GM21515 (cell line): ENCODE measurements around the gene CNN2.
"Not testable (repeated sequence)": the region's sequence is repeated elsewhere in the genome, so short reads cannot be mapped to it uniquely, and the experiment has no call there.

ENCODE experiments used
- ATAC-seq: cut with Tn5 transposase; IDR thresholded peaks from one replicate; pipeline ENCODE4 v1.9.1; 2021; ENCODE audit not compliant: unreplicated experiment

The CNN2 gene

DNA sequence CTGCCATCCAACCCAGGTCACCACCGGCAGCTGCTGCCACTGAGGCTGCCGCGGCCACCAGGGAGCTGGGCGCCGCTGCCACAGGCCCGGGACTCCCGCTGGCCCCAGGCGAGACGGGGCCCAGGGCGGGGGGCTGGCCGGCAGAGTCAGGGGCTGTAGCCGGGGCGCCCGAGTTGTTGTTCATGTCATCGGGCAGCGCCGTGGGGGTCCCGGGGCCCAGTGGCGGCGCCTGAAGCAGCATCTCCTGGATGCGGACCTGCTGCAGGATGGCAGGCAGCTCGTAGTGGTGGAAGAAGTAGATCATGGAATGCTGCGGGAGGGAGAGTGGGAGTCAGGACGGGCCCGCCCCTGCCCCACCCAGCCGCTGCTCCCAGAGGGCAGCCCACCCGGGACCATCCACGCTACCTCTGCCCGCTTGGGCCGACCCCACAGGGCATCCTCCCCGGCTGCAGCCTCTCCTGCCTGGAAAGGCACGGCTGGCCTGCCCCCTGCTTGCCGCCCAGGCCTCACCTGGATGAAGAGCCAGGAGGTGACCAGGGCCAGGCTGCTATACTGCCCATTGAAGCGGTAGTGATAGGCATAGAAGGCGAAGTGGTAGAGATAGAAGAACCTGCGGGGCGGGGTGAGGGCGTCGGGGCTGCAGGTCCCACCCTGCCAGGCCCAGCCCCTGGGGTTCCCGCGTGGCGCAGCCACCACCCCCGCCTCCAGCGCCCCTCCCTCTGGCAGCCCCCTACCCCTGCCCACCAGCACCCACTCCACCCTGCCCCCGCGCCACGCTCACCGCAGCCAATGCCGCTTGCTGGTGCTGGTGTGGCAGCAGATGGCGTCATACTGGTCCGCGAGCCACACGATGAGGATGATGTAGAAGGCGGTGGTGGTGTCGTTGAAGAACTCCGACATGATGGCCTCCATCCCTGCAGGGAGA lies 15.6 kb upstream of the CNN2 start:
- no peak for ATAC-seq

DNA sequence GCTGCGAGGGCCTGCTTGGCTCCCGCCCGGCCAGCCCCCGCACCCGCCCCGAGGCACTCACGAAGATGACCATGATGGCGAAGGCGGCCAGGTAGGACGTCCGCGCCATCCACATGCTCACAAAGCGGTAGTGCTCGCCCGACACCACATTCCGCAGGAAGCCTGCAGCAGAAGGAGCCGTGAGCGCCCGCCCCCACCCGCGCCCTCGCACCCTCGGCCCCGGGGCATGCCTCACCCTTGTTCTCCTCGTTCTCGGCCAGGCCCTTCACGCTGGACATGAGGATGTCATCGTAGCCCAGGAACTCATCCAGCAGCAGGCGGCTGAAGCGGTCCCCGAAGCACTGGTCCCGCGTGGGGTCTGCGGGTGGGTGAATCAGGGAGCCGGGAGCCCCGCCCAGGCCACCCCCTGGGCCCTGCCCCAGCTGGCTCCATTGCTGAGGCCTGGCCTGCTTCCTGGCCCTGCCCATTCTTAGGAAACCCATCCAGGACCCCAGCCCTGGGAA lies 14.5 kb upstream of the CNN2 start:
- no peak for ATAC-seq

DNA sequence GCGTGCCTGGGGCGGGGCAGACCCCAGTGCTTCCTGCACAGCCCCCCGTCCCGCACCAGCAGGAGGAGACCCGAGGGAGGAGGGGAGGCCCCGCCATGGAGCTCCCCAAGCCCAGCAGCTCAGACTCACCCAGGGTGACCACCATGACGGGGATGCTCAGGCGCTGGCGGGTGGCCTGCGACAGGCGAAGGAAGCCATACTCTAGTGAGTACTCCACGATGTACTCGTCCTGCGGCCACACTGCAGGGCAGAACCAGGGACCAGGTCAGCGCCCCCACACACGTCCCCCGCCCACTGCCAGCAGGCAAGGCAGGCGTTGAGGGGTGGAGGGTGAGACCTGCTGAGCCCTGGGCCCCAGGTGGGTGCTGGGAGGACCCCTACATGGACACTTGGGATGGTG lies 14.1 kb upstream of the CNN2 start:
- no peak for ATAC-seq

DNA sequence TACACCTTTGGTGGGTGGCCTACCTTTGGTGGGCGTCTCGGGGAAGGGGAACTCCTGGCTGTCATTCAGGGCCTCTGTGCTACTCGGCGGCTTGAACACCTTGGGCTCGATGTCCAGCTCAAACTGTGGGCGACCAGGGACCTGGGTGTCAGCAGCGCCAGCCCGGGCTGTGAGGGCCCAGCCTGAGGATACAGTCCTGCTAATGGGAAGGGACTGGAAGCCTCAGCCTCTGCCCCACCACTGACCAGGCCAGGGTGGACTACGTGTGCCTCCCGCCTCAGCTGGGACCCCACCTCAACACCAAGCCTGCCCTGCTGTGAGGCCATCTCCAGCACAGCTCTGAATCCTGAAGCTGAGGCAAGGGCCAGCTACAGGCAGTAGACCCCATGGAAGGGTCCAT lies 13.2 kb upstream of the CNN2 start:
- ATAC-seq: no peak

DNA sequence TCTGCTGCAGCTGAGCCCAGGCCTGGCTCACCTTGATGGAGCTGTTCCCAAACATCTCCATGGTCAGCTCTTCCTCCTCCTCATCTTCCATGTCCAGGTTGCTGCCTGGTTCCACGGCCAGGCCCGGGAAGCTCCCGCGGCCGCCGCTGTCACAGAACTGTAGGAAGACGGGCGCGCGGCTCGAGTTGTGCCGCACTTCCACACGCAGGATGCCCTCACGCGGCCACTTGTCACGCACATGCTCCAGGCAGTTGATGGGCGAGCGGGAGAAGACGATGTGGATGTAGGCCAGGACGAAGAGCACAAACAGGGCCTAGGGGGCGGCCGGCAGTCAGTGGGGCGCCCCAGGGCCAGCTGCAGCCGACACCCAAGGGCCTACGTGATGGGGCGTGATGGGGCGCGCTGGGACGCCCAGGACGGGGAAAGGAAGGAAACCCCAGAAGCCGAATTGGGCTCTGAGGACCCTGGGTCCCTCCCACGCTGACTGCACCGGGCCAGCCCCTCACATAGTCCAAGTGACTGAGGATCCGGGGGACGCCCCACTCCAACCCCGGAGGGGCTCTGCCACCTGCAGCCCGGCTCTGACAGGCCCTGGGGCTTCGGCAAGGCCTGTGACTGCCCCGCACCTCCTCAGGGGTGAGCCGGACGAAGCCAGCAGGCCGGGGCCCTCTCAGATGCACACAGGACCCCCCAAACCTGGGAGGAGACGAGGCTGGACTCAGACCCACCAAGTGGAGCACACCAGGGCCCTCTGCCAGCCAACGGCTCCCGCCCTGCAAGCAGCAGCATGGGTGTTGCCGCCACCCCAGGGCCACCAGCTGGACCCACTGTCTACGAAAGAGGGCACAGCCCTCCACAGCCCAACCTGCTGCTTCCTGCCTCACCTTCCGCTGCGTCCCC lies 12.0 kb upstream of the CNN2 start:
- no peak for ATAC-seq

DNA sequence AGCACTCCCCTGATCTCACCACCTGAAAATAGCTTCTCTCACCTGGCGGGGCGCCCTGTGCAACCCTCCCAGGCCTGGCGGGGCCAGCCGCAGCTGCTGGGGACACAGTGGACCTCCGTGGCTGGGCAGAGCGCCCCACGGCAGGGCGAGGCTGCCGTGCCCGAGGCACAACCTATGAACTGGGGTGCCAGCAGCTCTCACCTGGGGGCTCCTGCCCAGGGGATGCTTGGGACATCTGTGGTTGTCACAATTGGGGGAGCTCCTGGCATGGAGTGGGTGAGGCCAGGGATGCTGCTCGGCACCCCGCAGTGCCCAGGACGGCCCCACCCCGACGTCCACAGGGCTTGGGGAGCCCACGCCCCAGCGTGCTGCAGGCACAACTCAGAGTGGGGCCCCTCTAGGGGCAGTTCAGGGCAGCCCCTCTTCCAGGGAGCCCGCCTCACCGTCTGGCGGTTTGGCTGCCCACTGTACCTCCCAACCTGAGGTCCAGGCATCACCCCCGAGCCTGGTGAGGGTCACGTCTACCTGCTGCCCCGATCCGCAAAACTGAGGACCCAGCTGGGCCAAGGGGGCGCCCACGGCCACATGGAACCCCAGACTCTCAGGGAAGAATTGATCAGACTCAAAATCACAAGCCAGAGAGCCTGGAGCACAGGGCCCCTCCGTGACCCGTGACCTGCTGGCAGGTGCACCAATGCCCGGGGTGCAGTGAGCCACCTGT lies 11.2 kb upstream of the CNN2 start:
- ATAC-seq: no peak

DNA sequence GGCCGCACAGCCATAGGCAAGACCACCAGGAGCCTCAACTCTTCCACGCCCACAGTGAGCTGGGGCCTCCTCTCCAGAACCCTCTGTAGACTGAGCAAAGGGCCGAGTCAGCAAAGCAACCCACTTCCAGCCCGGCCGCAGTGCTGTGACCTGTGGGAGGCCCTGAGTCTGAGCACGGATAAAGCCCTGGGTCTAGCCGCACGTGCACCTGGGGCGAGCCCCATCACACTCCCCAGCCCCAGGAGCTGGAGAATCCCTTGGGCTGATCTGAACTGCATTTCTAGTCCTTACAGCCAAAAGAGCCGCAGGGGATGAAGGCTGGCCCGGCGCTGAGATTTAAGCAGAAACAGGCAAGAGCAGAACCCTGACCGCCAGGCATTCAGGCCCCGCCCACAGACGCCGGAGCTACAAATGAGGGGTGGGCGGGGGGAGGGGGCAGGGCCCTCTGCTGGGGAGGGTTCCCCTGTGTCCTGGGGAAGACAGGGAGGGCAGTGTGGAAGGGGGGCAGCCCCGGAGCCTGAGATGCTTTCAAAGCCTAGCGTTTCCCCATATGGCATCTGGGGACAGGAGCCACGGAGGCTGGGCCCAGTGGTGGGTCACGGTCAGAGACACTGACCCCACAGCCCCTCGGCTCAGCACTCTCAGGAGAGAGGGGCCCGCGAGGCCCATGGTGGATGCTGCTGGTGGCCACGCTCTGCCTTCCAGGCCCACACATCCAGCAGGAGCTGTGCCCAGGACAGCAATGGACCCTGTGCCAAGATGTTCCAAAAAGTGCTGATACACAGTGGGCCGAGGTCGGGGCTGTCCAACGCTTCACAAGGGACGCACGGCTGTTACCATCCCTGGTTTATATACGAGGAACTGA lies 10.4 kb upstream of the CNN2 start:
- ATAC-seq: no peak

DNA sequence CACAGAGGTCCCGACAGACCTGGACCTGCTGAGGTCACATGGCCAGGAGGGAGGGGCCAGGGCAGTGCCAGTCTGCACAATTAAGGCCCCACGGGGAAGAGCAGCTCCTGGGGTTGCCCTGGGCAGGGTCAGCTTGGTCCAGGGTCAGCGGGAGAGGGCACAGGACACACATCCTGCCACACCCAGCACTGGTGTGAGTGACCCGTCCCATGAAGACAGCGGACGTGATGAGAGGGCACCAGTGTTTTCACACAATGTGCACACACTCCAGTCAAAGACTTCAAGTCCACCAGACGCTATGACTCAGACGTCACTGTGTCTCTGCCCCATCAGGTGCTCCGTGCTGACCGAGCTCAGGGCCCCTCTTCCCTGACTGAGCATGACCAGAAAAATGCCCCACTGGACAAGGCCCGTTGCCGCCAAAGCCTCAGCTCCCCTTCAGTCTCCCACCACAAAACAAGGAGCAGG lies 9.7 kb upstream of the CNN2 start:
- ATAC-seq: no peak

DNA sequence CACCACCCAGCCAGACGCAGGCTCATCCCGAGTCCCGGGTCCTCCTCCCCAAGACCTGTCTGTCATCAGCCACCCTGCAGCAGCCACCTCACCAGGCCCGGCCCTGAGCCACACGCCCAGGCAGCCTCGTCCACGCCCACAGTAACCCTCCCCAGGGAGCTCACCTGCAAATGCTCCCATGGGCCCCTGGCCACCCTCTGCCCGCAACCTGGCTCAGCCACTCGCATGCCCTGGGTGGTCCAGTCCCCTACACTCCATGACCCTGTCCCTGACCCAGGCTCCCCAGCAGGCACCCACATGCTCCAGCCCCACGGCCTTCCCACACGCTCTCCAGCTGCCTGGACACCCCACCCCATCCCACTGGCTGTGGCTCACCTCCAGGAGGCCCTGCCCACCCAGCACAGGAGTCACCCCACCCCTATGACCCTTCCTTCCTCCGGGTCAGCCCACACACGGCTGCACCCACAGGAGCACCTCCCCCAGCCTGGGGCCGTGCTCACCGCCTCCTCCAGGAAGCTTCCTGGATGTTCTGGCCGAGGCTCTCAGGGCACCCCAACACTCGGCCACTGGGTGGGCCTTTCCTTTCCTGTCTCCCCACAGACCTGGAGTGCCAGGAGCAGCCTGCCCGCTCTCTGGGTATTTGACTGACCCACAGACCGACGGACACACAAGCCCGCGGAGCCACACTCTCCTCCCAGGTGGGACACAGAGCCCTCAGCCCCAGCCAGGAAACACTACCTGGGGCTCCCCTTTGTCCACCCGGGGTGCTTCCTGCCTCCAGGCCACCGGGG lies 9.1 kb upstream of the CNN2 start:
- ATAC-seq: no peak

DNA sequence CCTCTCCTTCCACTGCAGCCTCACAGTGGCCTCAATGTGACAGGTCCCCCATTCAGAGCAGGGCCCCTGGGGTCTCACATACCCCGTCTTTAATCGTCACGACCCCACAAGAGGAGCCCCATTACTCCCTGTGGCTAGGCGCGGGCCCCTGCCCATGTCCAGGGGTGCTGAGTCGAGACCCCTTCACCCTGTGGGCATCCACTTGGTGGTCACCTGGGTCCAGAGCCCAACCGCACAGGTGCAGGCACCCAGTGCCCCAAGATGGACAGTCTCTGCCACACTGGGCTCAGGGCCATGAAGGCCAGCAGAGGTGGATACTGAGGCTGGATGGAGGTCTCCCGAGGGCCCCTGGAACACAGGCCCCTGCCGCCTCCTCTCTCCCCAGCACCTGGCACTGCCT lies 8.5 kb upstream of the CNN2 start:
- ATAC-seq: no peak

DNA sequence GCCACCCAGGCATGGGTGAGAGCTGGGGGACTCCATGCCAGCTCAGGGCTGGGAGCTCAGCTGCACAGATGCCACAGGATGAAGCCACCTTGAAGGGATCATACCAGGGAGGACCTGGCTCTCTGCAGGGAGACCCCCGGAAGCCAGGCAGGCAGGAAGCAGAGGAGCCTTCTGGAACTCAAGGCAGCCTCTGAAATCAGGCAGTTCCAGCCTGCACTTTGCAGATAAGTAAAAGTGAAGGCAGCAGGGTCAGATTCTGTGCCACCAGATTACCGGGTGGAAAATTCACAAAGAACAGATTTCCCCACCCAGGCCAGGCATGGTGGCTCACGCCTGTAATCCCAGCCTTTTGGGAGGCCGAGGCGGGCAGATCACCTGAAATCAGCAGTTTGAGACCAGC lies 8.0 kb upstream of the CNN2 start:
- no peak for ATAC-seq

DNA sequence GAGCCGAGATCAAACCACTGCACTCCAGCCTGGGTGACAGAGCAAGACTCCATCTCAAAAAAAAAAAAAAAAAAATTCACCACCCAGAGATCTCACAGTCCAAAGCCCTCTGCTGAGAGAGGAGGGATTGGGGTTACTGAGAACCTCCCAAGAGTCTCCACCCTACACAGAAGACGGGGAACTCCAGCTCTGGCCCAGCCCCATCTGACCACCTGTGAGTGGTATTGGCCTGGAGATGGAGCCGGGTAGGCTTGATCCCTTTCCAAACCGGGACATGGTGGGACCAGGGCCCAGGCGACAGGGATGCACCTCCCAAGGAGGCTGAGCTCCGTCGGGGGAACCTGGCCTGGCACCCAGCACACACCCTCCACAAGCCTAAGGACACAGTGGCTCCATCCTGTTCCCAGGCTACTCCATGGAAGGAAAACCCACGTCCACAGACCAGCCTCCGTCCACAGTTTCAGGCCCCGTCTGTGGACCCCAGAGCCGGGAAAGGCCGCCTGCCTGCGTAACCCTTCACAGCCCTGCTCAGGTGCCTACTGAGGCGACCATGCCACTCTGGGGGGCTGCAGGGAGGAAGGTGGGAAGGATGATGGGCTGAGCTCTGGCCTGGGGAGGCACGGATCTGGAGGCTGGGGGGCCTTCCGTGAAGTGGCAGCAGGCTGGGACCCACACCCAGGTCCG lies 7.3 kb upstream of the CNN2 start:
- ATAC-seq: no peak

DNA sequence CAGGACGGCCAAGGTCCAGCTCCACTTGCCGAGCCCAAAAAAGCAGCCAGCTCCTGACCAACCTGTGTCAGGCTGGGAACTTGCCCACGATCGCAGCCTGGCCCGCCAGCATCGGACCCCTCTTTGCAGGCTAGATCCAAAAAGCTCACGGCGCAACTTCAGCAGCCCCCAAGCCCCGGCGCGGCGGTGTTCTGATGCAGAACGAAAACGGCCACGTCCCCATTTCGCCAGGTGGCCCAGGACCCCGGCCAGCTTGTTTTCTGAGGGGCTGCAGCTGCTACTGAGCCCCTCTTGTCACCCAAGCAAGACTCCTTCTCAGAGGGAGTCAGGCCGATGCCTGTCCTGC lies 6.8 kb upstream of the CNN2 start:
- no peak for ATAC-seq

DNA sequence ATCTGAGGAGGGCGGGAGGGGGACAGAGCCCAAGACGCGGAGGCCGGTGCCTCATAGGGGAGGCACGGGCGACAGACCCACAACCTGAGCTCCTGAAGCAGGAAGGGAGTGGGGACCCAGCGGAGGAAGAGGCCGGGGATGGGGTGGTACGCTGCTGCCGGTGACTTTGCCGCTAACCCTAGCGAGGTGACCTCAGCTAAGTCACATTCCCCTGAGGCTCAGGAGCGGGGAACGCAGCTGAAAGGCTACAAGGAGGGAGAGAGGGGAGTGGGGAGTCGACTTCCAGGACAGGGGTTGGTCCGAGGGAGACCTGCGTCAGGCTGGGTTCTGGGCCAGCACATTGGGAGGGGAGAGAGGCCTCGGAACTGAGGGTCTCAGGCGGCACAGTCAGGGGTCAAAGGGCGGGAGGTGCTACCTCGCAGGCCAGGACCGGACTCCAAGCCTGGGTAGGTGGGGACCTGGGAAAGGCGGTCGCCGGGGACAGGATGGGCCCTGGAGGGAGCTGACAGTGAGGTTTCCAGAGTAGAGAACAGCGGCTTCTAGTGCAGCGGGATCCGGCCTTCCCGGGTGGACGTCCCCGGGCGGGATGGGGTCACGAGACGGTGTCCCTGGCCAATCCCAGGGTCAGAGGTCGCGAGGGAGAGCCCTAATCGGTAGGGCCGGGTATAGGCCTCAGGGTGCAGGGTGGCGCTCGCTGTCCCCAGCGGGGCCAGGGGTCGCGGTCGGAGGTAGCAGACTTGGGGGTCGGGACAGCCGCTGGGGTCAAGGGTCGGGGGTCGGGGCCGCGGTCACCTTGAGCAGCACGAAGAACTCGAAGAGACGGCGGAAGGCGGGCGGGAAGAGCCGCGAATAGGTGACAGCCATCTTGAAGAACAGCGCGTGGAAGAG lies 6.2 kb upstream of the CNN2 start:
- ATAC-seq: no peak

DNA sequence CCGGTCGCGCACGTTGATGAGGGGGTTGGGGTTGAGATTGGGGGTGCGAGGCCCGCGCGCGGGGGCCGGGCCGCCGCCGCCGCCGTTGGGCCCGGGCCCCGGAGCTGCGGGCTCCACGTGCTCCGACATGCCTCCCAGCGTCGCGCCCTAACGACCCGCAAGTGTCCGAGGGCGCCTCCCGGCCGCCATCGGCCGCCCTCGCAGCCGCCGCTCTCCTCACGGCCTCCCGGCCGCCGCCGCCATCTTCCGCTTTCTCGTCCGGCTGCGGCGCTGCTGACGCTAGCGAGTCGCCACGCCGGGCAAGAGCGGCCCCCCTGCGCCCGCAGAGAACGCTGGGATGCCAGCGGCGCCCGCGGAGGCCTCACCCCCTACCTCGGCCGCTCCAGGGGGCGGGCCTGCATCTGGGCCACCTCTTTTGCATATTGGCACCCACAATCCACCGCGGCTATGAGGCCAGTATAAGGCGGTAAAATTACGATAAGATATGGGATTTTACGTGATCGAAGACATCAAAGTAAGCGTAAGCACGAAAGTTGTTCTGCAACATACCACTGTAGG lies 5.5 kb upstream of the CNN2 start, which contains the start of gene TMEM259:
TSS of gene TMEM259 (minus strand) at position 256 of the 558 bp plus-strand sequence. CDS start at position 129, 127 bp downstream.
- peak; percentile 66 for ATAC-seq

DNA sequence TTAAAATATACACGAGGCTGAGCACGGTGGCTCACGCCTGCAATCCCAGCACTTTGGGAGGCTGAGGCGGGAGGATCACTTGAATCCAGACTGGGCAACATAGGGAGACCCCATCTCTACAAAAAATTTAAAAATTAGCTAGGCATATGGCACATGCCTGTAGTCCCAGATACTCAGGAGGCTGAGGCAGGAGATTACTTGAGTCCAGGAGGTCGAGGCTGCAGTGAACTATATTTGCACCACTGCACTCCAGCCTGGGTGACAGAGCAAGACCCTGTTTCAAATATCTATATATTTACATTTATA lies 2.6 kb upstream of the CNN2 start:
- ATAC-seq: not testable (repeated sequence)

DNA sequence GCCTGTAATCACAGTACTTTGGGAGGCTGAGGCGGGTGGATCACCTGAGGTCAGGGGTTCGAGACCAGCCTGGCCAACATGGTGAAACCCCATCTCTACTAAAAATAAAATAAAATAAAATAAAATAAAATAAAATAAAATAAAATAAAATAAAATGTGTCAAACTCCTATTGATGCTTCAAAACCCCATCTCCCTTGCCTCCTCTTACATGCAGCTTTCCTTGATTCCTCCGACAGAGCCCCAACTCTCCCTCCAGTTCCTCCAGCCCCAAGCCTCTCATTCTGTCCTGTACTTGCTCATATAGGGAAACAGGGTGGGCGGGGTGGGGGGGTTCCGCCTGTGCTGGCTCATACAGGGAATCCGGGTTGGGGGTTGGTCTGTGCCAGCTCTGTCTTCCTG lies 1.3 kb upstream of the CNN2 start:
- ATAC-seq: not testable (repeated sequence)
